ENCODE results near the gene SYNJ2. TPM values are rescaled to one million over a fixed set of nuclear protein-coding genes. Genes with fewer than 3 reads are reported as not detected.

Gene SYNJ2
- polyA plus RNA-seq, 2 of the 4 experiments (the other 2 are of a cell fraction): 22.3 to 26.5 TPM

- H3K4me1 ChIP-seq: peaks cover 28% of the 10 kb centered on the region
- CTCF ChIA-PET: interaction anchor here (1.0 to 4.6 kb wide), 3 partner anchors 34 to 91 kb away, joined by 4 to 23 read pairs (median 6); no protein-coding TSS in a partner anchor
- FAIRE-seq (no peak), DNase-seq (ENCODE audit: low read depth in 1 of 2, low spot score in 1 of 2) (no peak), ATAC-seq (no peak)
- peak overlapping the region; percentile 89 to 97 for H3K27ac ChIP-seq
- peak overlapping the region; percentile 89; the same call in 2 of the 3 replicates for H3K4me3 ChIP-seq
- 98% methylated on average over 4 of the region's 19 CpGs for WGBS (ENCODE audit: missing lambda C conversion rate)
- POLR2A ChIA-PET: no interaction called here
- no peaks in the 10 kb centered on the region for H3K9me3 ChIP-seq
- TF ChIP-seq REST (IDR thresholded peaks at IDR 0.05) (no peak), JUN (IDR thresholded peaks at IDR 0.05) (no peak), HOXA7 (CRISPR knock-in tag; IDR thresholded peaks at IDR 0.05) (no peak), CBX8 (IDR thresholded peaks at IDR 0.05) (no peak), ZC3H11A (IDR thresholded peaks at IDR 0.05) (no peak), ESRRA (IDR thresholded peaks at IDR 0.05; ENCODE audit: borderline replicate concordance, low read length) (no peak), EHMT2 (IDR thresholded peaks at IDR 0.05; ENCODE audit: low read depth) (no peak), RARB (CRISPR knock-in tag; IDR thresholded peaks at IDR 0.05) (no peak), PHF8 (IDR thresholded peaks at IDR 0.05; ENCODE audit: borderline replicate concordance, low read depth) (no peak), EP300 (IDR thresholded peaks at IDR 0.05) (no peak), ZSCAN20 (CRISPR knock-in tag; IDR thresholded peaks at IDR 0.05) (no peak), MYC (IDR thresholded peaks at IDR 0.05; ENCODE audit: borderline replicate concordance, low read length) (no peak), BHLHE40 (IDR thresholded peaks at IDR 0.05; ENCODE audit: low read depth, low read length) (no peak)
- TF ChIP-seq, protein P1, sequence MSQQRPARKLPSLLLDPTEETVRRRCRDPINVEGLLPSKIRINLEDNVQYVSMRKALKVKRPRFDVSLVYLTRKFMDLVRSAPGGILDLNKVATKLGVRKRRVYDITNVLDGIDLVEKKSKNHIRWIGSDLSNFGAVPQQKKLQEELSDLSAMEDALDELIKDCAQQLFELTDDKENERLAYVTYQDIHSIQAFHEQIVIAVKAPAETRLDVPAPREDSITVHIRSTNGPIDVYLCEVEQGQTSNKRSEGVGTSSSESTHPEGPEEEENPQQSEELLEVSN (IDR thresholded peaks at IDR 0.05; ENCODE audit: borderline replicate concordance, low read depth): no peak
- TF ChIP-seq, protein P2, sequence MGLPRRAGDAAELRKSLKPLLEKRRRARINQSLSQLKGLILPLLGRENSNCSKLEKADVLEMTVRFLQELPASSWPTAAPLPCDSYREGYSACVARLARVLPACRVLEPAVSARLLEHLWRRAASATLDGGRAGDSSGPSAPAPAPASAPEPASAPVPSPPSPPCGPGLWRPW (IDR thresholded peaks at IDR 0.05): no peak
- TF ChIP-seq, protein P3, sequence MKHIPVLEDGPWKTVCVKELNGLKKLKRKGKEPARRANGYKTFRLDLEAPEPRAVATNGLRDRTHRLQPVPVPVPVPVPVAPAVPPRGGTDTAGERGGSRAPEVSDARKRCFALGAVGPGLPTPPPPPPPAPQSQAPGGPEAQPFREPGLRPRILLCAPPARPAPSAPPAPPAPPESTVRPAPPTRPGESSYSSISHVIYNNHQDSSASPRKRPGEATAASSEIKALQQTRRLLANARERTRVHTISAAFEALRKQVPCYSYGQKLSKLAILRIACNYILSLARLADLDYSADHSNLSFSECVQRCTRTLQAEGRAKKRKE (CRISPR knock-in tag; IDR thresholded peaks at IDR 0.05; ENCODE audit: low read depth): no peak
- peak overlapping the region; percentile 96 for H3K4me2 ChIP-seq
Measured at GRCh38 chr6:157980288-157981131, 1.2 kb upstream of the SYNJ2 start.

DNA sequence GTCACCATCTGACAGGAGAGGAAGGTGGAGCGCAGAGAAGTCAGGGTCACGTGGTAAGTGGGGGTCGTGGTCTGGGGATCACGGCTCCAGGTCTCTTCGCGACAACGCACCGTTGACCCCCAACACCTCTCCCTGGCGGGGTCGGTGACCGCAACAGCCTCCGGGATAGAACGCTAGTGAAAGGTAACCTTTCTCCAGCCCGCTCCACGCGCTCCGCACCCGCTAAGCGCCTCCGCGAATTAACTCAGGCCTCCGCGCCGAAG, 600 bp upstream of the SYNJ2 start:
- H3K9me3 ChIP-seq: no peaks in the 10 kb centered on the region
- FAIRE-seq: no peak
- 75% methylated on average over 23 of the region's 24 CpGs for WGBS (ENCODE audit: missing lambda C conversion rate)
- peak overlapping the region; percentile 89 for H3K4me3 ChIP-seq
- peak overlapping the region; percentile 89 to 97 for H3K27ac ChIP-seq
- H3K4me1 ChIP-seq: peaks cover 34% of the 10 kb centered on the region
- CTCF ChIA-PET: interaction anchor here (1.1 to 4.6 kb wide), 3 partner anchors 45 to 91 kb away, joined by 6 to 23 read pairs (median 11); no protein-coding TSS in a partner anchor
- peak overlapping the region; percentile 96 for H3K4me2 ChIP-seq
- POLR2A ChIA-PET: interaction anchor here (0.8 kb wide), 1 partner anchor 797 kb away, joined by 3 read pairs; no protein-coding TSS in a partner anchor
- no peak for DNase-seq (ENCODE audit: low read depth in 1 of 2, low spot score in 1 of 2)
- no peak for ATAC-seq
- TF ChIP-seq FOSB (CRISPR knock-in tag; IDR thresholded peaks at IDR 0.05) (no peak), CBX2 (IDR thresholded peaks at IDR 0.05; ENCODE audit: borderline replicate concordance, low read depth) (no peak), RFX5 (IDR thresholded peaks at IDR 0.05) (no peak), TFCP2L1 (CRISPR knock-in tag; IDR thresholded peaks at IDR 0.05) (no peak), HEYL (CRISPR knock-in tag; IDR thresholded peaks at IDR 0.05) (no peak), FOXS1 (CRISPR knock-in tag; IDR thresholded peaks at IDR 0.05) (no peak), NR3C1 (IDR thresholded peaks at IDR 0.05) (no peak), RARB (CRISPR knock-in tag; IDR thresholded peaks at IDR 0.05) (no peak), REST (IDR thresholded peaks at IDR 0.05) (no peak), CHD4 (IDR thresholded peaks at IDR 0.05; ENCODE audit: borderline replicate concordance) (no peak), RCOR1 (IDR thresholded peaks at IDR 0.05; ENCODE audit: low read depth, low read length) (no peak)
- TF ChIP-seq, protein P4, sequence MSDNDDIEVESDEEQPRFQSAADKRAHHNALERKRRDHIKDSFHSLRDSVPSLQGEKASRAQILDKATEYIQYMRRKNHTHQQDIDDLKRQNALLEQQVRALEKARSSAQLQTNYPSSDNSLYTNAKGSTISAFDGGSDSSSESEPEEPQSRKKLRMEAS (IDR thresholded peaks at IDR 0.05): no peak
- TF ChIP-seq, protein P1 (IDR thresholded peaks at IDR 0.05; ENCODE audit: borderline replicate concordance, low read depth): no peak
- TF ChIP-seq, protein P2 (IDR thresholded peaks at IDR 0.05): no peak
